ENCODE measurements around the gene PDIA6.

Gene PDIA6

GRCh38 chr2:10833021-10833420, 20.4 kb upstream of the PDIA6 start:
- DNase-seq (ENCODE audit: low read depth), result no peak

GRCh38 chr2:10832203-10832936, 19.8 kb upstream of the PDIA6 start:
- H3K4me3 ChIP-seq (ENCODE audit: control insufficient read depth, low read depth, low read length), result no peak overlapping the region
- peak; percentile 92 for TF ChIP-seq CTCF (conservative IDR thresholded peaks at IDR 0.05; ENCODE audit: control insufficient read depth, insufficient read depth, low read depth, low read length)
- DNase-seq (ENCODE audit: low read depth), result peak; percentile 69

More at GRCh38 chr2:10833021-10833420, 20.4 kb upstream of the PDIA6 start:
- TF ChIP-seq CTCF (conservative IDR thresholded peaks at IDR 0.05; ENCODE audit: control insufficient read depth, insufficient read depth, low read depth, low read length), result no peak
- H3K4me3 ChIP-seq (ENCODE audit: control insufficient read depth, low read depth, low read length), result no peak overlapping the region

GRCh38 chr2:10831400-10831985, 18.9 kb upstream of the PDIA6 start:
- DNase-seq (ENCODE audit: low read depth), result no peak
- no peak for TF ChIP-seq CTCF (conservative IDR thresholded peaks at IDR 0.05; ENCODE audit: control insufficient read depth, insufficient read depth, low read depth, low read length)

GRCh38 chr2:10830641-10831399, 18.2 kb upstream of the PDIA6 start:
- DNase-seq (ENCODE audit: low read depth), result no peak
- no peak for TF ChIP-seq CTCF (conservative IDR thresholded peaks at IDR 0.05; ENCODE audit: control insufficient read depth, insufficient read depth, low read depth, low read length)
- no peak overlapping the region for H3K4me3 ChIP-seq (ENCODE audit: control insufficient read depth, low read depth, low read length)

More at GRCh38 chr2:10831400-10831985, 18.9 kb upstream of the PDIA6 start:
- no peak overlapping the region for H3K4me3 ChIP-seq (ENCODE audit: control insufficient read depth, low read depth, low read length)

GRCh38 chr2:10830203-10830602, 17.6 kb upstream of the PDIA6 start:
- no peak for TF ChIP-seq CTCF (conservative IDR thresholded peaks at IDR 0.05; ENCODE audit: control insufficient read depth, insufficient read depth, low read depth, low read length)
- H3K4me3 ChIP-seq (ENCODE audit: control insufficient read depth, low read depth, low read length), result no peak overlapping the region
- no peak for DNase-seq (ENCODE audit: low read depth)

- no peak for DNase-seq (ENCODE audit: low read depth)
- TF ChIP-seq CTCF (conservative IDR thresholded peaks at IDR 0.05; ENCODE audit: control insufficient read depth, insufficient read depth, low read depth, low read length), result no peak
- H3K4me3 ChIP-seq (ENCODE audit: control insufficient read depth, low read depth, low read length), result no peak overlapping the region
Observed at GRCh38 chr2:10829299-10829698, 16.7 kb upstream of the PDIA6 start.
